Measurements from ENCODE around the gene TFPT. TPM values are rescaled to one million over a fixed set of nuclear protein-coding genes. Genes with fewer than 3 reads are reported as not detected.
A peak's percentile ranks its signal among the peaks of the same experiment; 100 is the strongest.

Gene TFPT
- total RNA-seq, 1 experiment from 2014 or later, result 55.4 TPM

DNA sequence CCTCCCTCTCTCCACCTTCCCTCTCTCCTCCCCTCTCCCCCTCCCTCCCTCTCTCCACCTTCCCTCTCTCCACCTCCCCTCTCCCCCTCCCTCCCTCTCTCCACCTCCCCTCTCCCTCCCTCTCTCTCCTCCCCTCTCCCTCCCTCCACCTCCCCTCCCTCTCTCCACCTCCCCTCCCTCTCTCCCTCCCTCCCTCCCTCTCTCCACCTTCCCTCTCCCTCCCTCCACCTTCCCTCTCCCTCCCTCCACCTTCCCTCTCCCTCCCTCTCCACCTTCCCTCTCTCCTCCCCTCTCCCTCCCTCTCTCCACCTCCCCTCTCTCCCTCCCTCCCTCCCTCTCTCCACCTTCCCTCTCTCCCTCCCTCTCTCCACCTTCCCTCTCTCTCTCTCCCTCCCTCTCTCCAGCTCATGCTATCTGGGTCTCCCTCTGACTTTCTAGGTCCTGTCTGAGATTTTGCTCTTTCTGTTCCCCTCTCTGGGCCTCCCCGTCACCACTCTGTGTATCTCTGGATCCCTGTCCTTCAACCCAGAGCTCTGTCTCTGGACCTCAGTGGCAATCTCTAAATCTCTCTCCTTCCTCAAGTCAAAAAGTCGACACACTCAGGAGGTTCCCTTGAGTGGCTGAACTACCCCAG is 18.6 kb upstream of the TFPT start:
- H4K20me1 ChIP-seq (ENCODE audit: low read length), result 0 out of 2 replicates have a peak, but pooled peaks cover 6% of the 10 kb centered on the region
- no peaks in the 10 kb centered on the region for H3K27me3 ChIP-seq (ENCODE audit: low read length)
- H3K9me2 ChIP-seq (replicated peaks; ENCODE audit: low read length), result no peaks in the 10 kb centered on the region
- ChIA-PET CTCF (no interaction called here), POLR2A (ENCODE audit: unreplicated experiment) (no interaction called here)
- no peak for DNase-seq
- H3K4me2 ChIP-seq (ENCODE audit: low read length), result no peak overlapping the region
- H3K36me3 ChIP-seq (ENCODE audit: low read depth, low read length), result peaks cover 18% of the 10 kb centered on the region
- H3K4me3 ChIP-seq (ENCODE audit: low read length), result no peak overlapping the region
- H3K9me3 ChIP-seq (ENCODE audit: low read length), result no peaks in the 10 kb centered on the region
- H2AFZ ChIP-seq (ENCODE audit: low read length), result no peak overlapping the region
- no TSS peak for BruUV-seq (replicated peaks)
- H3K27ac ChIP-seq (ENCODE audit: low read length), result no peak overlapping the region
- no peak for ATAC-seq
- no peaks in the 10 kb centered on the region for H3F3A ChIP-seq (ENCODE audit: low read length, unreplicated experiment)
- H3K79me2 ChIP-seq (ENCODE audit: low read length), result peaks cover 15% of the 10 kb centered on the region
- TF ChIP-seq EZH2phosphoT487 (IDR thresholded peaks at IDR 0.05; ENCODE audit: borderline replicate concordance, low read length) (no peak), EZH2 (IDR thresholded peaks at IDR 0.05; ENCODE audit: low read length, unreplicated experiment) (no peak)
- TF ChIP-seq, protein P1, sequence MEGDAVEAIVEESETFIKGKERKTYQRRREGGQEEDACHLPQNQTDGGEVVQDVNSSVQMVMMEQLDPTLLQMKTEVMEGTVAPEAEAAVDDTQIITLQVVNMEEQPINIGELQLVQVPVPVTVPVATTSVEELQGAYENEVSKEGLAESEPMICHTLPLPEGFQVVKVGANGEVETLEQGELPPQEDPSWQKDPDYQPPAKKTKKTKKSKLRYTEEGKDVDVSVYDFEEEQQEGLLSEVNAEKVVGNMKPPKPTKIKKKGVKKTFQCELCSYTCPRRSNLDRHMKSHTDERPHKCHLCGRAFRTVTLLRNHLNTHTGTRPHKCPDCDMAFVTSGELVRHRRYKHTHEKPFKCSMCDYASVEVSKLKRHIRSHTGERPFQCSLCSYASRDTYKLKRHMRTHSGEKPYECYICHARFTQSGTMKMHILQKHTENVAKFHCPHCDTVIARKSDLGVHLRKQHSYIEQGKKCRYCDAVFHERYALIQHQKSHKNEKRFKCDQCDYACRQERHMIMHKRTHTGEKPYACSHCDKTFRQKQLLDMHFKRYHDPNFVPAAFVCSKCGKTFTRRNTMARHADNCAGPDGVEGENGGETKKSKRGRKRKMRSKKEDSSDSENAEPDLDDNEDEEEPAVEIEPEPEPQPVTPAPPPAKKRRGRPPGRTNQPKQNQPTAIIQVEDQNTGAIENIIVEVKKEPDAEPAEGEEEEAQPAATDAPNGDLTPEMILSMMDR (conservative IDR thresholded peaks at IDR 0.05; ENCODE audit: low read depth, low read length), result no peak
- no peak overlapping the region for H3K9ac ChIP-seq (ENCODE audit: low read length)
- intact Hi-C loops (cut with micrococcal nuclease), result no loop called here
- H3K4me1 ChIP-seq (ENCODE audit: insufficient read depth, low read length), result peaks cover 13% of the 10 kb centered on the region; the same call in 1 of the 2 replicates

- no peaks in the 10 kb centered on the region for H3F3A ChIP-seq (ENCODE audit: low read length, unreplicated experiment)
- intact Hi-C loops (cut with micrococcal nuclease), result no loop called here
- H3K9me2 ChIP-seq (replicated peaks; ENCODE audit: low read length), result no peaks in the 10 kb centered on the region
- ATAC-seq (no peak), DNase-seq (peak; percentile 52)
- TF ChIP-seq EZH2phosphoT487 (IDR thresholded peaks at IDR 0.05; ENCODE audit: borderline replicate concordance, low read length), result no peak
- TF ChIP-seq, protein P1 (conservative IDR thresholded peaks at IDR 0.05; ENCODE audit: low read depth, low read length), result no peak
- no peak for TF ChIP-seq EZH2 (IDR thresholded peaks at IDR 0.05; ENCODE audit: low read length, unreplicated experiment)
- peaks cover 23% of the 10 kb centered on the region for H3K36me3 ChIP-seq (ENCODE audit: low read depth, low read length)
- H3K27me3 ChIP-seq (ENCODE audit: low read length), result no peaks in the 10 kb centered on the region
- POLR2A ChIA-PET (ENCODE audit: unreplicated experiment), result no interaction called here
- no peak overlapping the region for H3K4me2 ChIP-seq (ENCODE audit: low read length)
- H3K9me3 ChIP-seq (ENCODE audit: low read length), result no peaks in the 10 kb centered on the region
- H4K20me1 ChIP-seq (ENCODE audit: low read length), result no peaks in the 10 kb centered on the region
- H3K79me2 ChIP-seq (ENCODE audit: low read length), result peaks cover 9% of the 10 kb centered on the region
- H3K4me3 ChIP-seq (ENCODE audit: low read length), result no peak overlapping the region
- H3K9ac ChIP-seq (ENCODE audit: low read length), result no peak overlapping the region
- CTCF ChIA-PET, result no interaction called here
- BruUV-seq (replicated peaks), result no TSS peak
- no peak overlapping the region for H3K27ac ChIP-seq (ENCODE audit: low read length)
- no peak overlapping the region for H2AFZ ChIP-seq (ENCODE audit: low read length)
- H3K4me1 ChIP-seq (ENCODE audit: insufficient read depth, low read length), result peaks cover 7% of the 10 kb centered on the region; the same call in 1 of the 2 replicates
Observed at GRCh38 chr19:54133312-54133956, 18.0 kb upstream of the TFPT start.

DNA sequence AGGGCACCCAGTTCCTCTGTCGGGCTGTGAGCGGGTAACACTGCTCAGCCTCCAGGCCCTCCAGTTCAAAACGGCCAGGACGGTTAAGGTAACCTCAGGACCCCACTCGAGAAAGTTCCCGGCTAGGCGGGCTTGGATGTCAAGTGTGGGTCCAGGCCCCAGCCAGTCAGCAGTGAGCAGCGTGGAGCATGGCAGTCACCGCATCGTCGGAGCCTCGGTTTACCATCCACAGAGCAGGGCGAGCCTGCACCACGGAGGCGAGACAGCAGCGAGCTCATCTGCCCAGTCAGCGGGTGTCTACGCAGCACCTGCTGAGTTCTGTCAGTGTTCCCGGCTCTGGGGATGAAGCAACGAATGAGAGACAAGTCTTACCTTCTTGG is 14.2 kb upstream of the TFPT start:
- H3K79me2 ChIP-seq (ENCODE audit: low read length), result no peaks in the 10 kb centered on the region
- ChIA-PET CTCF (no interaction called here), POLR2A (ENCODE audit: unreplicated experiment) (no interaction called here)
- no TSS peak for BruUV-seq (replicated peaks)
- ATAC-seq (no peak), DNase-seq (no peak)
- no peaks in the 10 kb centered on the region for H3K27me3 ChIP-seq (ENCODE audit: low read length)
- H3F3A ChIP-seq (ENCODE audit: low read length, unreplicated experiment), result no peaks in the 10 kb centered on the region
- no peak overlapping the region for H2AFZ ChIP-seq (ENCODE audit: low read length)
- no peak overlapping the region for H3K4me2 ChIP-seq (ENCODE audit: low read length)
- no peaks in the 10 kb centered on the region for H3K4me1 ChIP-seq (ENCODE audit: insufficient read depth, low read length)
- H3K9ac ChIP-seq (ENCODE audit: low read length), result no peak overlapping the region
- H3K9me2 ChIP-seq (replicated peaks; ENCODE audit: low read length), result no peaks in the 10 kb centered on the region
- peaks cover 48% of the 10 kb centered on the region for H3K36me3 ChIP-seq (ENCODE audit: low read depth, low read length)
- H3K27ac ChIP-seq (ENCODE audit: low read length), result no peak overlapping the region
- intact Hi-C loops (cut with micrococcal nuclease), result no loop called here
- no peaks in the 10 kb centered on the region for H3K9me3 ChIP-seq (ENCODE audit: low read length)
- H4K20me1 ChIP-seq (ENCODE audit: low read length), result no peaks in the 10 kb centered on the region
- no peak overlapping the region for H3K4me3 ChIP-seq (ENCODE audit: low read length)
- TF ChIP-seq EZH2phosphoT487 (IDR thresholded peaks at IDR 0.05; ENCODE audit: borderline replicate concordance, low read length) (no peak), EZH2 (IDR thresholded peaks at IDR 0.05; ENCODE audit: low read length, unreplicated experiment) (no peak)
- TF ChIP-seq, protein P1 (conservative IDR thresholded peaks at IDR 0.05; ENCODE audit: low read depth, low read length), result no peak
